OCI-M2 (cell line): Measurements from ENCODE around the gene RAET1G.
A peak's percentile ranks its signal among the peaks of the same experiment; 100 is the strongest.
"Not testable (repeated sequence)": the region's sequence is repeated elsewhere in the genome, so short reads cannot be mapped to it uniquely, and the experiment has no call there.

ENCODE experiments used
- DNase-seq: peaks from one replicate; lab custom pipeline; 2025; ENCODE audit not compliant: unreplicated experiment; lab: John Stamatoyannopoulos, UW

Gene RAET1G

DNA sequence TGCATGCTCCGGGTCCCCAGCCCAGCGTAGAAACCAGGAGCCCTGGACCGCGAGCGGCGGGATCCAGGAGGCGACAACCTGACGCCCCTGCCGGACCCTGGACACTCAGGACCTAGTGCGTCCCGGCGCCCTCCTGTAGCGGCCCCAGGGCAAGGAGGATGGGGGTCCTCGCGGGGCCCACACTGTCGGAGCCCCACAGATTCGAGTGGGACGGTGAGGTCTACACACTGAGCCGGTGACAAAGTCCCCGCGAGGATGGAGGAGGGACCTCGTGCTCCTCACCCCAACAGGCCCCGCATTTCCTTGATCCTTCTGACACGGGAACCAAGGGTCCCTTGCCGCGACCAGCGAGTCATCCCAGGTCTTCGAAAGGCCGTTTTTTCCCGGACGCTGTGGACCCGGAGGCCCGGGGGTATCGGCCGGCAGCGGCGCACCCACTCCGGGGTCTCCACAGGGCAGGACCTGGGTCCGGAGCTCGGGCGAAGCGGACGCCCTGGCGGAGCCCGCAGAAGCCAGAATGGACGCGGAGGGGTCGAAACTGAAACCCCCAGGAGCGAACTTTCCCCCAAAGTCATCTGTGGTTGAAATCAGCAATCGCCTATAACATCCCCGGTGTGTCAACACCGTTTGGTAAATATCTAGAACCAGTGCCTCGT is 31.5 kb upstream of the RAET1G start:
- DNase-seq = not testable (repeated sequence)

DNA sequence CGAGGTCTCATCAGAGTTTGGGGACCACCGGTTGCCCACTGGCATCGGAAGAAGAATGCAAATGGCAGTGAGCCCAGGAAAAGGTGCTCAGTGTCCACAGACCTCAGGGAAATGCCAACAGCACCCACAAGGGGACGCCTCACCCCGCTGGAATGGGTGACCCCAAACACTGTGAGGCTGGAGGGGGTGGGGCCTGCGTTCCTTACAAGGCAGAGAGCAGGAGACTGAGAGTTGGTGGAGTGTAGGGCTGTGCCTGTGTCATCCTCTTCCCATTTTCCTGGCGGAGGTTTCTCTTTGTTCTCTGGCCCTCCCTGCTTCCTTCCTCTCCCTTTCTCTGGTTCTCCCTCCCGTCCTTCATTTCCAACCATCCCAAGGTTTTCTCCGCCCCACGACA is 31.0 kb upstream of the RAET1G start:
- DNase-seq = not testable (repeated sequence)

DNA sequence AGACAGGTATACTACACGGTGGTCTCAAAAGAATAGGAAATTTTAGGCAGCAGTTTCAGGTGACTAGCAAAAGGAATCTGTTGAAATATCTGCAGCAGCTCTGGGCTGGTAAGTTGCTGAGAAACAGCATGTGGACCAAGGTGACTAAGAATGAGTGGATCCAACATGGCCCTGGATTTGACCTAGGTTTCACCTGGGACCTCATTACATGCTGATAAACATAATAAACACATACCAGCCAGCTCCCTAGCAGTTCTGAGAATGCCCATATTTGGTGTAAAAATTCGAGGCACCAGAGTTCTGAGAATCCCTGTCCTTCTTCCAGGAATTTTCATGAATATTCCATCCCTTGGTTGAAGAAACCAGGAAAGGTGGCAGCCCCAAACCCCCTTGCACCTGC is 30.5 kb upstream of the RAET1G start:
- not testable (repeated sequence) for DNase-seq

DNA sequence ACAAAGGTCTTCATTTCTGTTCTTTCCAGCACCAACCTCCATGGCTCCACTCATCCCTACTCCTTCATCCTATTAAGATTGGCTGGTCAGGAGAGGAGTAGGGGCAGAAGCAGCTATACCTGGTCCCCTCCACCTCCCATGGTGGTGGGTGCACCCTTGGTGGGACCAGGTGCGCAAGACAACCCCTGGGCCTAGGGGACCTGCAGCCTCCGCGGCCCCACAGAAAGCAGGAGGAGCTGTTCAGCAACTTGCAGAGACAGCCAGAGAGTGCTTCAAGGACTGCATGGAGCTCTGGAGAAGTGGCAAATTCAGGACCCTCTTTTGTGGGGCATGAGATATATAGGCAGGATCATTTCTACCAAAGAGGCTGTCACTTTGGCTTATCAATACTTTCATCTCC is 28.7 kb upstream of the RAET1G start:
- DNase-seq = no peak

DNA sequence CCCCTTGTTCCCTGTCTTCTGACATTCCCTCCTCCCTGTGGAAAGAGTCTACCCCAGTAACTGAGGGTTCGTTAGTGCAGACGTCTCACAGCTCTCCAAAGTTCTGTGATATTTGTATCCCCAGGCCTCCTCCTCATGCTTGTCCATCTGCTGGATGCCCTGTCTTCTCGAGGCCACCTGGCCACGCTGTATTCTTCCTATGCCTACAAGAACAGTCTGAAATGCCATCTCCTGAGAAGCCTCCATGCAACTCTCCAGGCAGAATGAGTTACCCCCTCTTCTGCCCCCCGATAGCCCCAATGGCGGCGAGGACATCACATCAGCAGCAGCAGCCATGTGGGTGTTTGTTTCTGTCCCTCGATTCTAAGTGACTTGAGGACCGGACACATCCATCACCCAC is 28.2 kb upstream of the RAET1G start:
- no peak for DNase-seq

DNA sequence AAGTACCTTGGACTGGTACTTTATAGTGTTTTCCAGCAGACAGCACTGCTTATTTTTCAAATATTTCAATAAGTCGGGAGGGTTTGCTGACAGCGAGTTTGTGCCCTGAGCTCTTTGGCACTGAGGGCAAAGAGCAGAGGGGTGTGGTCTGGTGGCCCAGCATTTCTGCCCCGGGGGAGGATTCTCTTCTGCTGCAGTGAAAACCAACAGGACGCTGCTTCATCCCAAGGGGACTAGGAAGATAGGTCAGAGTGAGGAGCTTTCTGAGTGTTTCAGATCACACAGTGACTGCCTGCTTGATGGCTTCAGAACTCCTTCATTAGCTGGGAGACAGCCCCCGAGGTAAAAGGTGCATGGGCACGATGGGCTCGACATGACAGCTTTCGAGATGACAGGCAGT is 27.5 kb upstream of the RAET1G start:
- no peak for DNase-seq

DNA sequence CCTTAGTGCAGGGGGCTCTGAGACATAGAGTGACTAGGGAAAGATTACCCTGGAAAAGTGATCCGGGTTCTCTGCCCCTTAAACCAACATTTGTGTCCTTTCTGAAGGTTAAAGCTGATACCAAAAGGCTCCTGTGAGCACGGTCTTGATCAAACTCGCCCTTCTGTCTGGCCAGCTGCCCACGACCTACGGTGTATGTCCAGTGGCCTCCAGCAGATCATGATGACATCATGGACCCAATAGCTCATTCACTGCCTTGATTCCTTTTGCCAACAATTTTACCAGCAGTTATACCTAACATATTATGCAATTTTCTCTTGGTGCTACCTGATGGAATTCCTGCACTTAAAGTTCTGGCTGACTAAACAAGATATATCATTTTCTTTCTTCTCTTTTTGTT is 25.7 kb upstream of the RAET1G start:
- DNase-seq = no peak

DNA sequence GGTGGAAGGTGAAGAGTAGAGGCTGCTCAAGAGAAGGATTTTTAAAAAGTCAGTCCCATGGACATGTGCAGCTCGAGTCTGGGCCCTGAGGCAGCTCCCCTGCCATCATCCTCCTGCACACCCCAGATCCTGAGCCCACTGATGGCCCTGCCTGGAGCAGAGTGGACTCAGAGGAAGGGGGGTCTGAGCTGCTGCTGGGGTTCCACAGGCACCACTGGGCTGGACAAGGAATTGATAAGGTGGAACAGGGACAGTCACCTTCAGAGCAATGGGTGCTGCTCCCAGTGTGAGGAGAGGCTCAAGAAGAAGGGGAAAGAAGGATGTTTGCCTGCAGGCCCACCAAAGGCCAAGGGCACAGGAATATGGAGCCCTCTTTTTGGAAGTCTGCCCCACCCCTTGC is 25.1 kb upstream of the RAET1G start:
- no peak for DNase-seq

DNA sequence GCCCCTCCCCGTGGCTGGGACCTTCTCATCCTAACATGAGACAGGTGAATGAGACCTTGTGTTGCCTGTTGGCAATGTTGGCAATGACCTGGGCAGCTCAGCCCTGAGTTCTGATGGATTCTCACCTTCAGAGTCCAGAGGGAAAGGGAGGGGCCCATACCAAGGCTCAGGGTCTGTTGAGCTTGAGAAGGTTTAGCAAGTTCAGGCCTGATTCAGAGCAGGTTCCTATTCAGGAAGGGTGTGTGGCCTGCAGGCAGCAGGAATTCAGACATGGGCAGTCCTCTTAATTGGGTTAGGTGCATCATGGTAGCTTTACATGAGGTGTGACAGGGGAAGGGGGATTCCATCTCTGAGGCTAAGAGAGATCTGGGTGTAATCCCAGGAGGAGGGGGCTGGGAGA is 24.6 kb upstream of the RAET1G start:
- not testable (repeated sequence) for DNase-seq

DNA sequence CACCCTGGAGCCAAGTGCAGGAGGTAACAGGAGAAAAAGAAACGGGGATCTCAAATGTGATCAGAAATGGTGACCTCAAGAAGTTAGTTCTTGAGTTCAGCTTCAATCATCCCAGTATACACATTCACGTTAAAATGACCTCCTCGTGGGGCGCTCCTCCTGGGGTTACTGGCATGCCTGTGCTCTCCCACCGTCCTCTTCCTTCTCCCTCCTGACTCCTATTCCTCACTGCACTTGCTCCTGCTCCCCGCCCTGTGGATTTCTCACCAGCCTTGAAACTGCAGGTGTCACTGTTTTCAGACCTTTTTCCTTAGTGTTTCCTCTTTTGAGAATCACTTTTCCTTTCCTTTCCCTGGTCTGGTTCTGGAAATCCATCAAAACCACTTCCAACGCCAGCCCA is 23.7 kb upstream of the RAET1G start:
- not testable (repeated sequence) for DNase-seq

DNA sequence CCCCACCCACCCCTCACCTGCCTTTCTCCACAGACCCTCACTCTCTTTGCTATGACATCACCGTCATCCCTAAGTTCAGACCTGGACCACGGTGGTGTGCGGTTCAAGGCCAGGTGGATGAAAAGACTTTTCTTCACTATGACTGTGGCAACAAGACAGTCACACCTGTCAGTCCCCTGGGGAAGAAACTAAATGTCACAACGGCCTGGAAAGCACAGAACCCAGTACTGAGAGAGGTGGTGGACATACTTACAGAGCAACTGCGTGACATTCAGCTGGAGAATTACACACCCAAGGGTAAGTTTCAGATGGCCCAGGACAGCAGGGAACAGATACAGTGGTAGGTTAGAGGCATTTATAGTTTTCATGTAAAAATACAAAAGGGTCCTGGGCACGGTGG is 22.4 kb upstream of the RAET1G start:
- not testable (repeated sequence) for DNase-seq

DNA sequence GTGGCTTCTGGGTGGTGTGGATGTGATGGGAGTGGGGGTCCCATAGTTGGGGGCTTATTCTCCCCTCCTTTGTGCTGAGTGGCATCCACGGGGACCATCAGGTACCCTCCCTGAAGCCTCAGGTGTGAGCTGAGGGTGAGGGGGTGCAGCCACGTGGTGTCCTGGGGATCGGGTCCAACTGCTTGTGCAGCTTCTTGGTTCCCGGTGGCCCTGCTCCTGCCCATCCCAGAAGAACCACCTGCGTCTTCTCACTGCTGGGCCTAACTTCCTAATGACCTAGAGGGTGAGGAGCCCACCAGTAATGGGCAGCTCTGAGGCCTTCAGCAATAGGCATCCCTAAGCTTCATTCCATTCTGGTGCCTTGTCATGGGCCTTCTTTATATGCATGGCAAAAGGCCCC is 20.4 kb upstream of the RAET1G start:
- DNase-seq = not testable (repeated sequence)

DNA sequence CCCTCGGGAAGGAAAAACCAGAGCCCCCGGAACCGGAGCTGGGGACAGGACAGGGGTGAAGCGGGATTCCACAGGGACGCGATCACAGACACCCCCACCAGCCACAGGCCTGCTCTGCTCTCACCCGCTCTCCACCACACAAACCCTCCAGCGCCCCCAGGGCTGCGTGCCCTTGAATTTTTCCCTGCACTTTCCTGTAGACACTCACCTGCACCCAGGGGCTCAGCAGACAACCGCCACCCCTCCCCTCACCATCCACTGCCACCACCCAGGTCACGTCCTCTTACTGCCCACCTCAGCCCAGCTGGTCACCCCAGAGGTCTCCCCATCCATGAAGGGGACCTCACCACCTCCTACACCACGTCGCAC is 19.5 kb upstream of the RAET1G start:
- no peak for DNase-seq

DNA sequence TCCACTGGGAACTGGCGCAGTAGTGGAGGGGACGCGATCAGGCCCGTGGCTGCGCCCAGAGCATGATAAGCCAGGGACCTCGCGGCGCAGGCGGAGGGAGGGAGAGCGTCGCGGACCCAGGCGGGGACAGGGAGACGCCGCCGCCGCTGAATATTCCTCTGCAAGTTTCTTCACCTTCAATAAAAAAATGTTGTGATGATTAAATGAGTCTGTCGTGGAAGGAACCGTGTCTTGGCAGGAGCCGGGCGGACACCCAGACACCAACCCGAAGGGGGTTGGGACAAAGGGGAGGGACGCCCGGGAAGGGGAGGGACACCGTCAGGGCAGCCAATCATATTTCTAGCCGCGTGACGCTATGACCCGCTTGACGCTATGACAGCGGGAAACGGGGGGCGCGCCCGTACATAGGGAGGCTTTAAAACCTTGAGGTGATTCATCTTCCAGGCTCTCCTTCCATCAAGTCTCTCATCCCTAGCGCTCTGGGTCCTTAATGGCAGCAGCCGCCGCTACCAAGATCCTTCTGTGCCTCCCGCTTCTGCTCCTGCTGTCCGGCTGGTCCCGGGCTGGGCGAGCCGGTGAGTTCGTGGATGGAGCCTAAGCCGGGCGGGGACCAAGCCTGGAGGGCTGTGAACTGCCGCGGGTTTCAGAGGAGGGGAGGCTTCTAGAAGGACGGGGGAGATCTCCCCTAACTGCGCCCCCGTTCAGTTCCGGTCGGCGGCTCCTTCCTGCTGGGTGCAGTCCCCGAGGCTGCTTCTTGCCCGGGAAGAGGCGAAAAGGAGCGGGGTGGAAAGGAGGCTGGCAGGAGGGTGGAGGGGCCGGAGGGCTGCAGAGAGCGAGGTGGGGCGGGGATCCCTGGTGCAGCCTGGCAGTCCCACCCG is 18.9 kb upstream of the RAET1G start, which contains the start of gene ULBP2:
TSS of gene ULBP2 (plus strand) at position 432 of the 878 bp plus-strand sequence. CDS start at position 491, 59 bp downstream.
- DNase-seq = peak; percentile 65

DNA sequence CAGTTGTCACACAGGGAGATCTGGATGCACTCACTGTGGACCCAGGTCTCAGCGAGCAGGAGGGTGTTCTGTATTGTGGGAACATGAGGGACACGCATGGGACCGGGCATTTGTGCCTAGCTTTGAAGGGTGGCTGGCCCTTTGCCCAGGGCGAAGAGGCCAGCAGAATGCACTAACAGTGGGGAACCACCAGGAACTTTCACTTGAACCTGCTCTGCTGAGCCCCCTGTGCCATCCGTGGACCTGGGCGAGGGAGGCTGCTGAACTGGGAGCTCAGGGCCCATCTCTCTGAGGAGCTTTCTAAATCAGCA is 17.7 kb upstream of the RAET1G start:
- DNase-seq = no peak

DNA sequence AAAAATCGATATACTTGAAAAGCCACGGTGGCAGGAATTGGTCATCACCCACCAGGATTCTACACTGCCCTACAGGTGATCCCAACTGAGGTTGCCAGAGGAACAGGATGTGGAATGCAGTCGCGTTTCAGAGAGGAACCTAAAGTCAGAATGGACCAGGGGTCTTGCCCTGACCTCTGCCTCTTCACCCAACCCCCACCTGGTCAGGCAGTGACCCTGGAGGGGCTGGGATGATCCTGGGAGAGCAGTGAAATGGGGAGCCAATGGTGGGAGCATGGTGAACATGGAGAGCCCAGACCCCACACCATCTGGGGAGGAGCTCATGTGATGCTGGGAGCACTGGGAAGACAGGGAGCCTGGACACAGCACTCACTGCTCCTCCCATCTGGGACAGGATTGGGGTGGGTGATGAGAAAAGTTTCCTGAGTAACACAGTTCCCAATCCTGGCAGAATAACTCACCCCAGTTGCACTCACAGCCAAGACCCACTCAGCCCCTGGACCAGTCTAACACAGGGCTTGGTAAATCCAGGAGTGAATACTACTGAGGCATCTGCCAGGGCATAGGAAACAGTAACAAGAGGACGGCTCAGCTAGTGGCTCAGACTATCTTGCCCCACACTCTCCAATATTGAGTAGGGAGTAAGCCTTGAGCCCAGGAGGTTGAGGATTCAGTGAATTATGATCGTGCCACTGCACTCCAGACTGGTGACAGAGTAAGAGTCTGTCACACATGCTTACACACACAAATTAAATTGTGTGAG is 17.2 kb upstream of the RAET1G start:
- no peak for DNase-seq

DNA sequence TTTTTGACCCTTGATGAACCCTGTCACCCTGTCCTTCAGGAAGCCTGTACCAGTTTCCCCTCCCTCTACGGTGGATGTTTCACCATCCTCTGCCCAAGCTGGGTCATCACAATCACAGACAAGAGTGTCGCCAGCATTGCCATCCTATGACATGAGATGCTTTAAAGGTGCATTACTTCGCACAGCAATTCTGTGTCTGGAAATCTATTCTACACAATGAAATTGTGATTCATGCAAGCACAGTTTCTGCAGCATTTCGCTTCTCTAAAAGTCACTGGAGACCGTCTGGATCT is 16.4 kb upstream of the RAET1G start:
- no peak for DNase-seq

DNA sequence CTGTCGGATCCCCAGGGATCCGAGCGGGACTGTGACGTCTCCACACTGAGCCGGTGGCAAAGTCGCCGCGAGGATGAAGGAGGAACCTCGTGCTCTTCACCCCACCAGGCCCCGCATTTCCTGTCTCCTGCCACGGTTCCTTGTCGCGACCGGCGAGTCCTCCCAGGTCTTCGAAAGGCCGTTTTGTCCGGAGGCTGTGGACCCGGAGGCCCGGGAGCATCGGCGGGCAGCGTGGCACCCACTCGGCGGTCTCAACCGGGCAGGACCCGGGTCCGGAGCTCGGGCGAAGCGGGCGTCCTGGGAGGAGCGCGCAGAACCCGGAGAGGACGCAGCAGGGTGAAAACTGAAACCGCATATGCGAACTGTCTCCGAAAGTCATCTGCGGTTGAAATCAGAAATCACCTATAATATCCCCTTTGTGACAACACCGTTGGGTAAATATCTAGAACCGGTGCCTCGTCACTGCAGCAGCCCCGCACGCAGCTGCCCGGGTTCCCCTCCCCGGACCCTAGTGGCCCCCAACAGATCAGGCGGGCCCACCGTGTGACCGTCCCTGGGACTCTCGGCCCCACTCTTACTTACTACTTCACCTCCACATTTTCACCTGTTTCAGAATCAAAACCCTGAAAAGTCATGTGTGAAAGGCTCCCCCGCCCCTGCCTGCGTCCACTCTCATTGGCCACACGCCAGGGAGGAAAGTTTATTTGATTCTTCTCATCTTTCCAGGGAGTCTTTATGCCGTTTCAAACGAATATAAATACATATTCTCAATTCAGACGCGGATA is 15.8 kb upstream of the RAET1G start:
- no peak for DNase-seq

DNA sequence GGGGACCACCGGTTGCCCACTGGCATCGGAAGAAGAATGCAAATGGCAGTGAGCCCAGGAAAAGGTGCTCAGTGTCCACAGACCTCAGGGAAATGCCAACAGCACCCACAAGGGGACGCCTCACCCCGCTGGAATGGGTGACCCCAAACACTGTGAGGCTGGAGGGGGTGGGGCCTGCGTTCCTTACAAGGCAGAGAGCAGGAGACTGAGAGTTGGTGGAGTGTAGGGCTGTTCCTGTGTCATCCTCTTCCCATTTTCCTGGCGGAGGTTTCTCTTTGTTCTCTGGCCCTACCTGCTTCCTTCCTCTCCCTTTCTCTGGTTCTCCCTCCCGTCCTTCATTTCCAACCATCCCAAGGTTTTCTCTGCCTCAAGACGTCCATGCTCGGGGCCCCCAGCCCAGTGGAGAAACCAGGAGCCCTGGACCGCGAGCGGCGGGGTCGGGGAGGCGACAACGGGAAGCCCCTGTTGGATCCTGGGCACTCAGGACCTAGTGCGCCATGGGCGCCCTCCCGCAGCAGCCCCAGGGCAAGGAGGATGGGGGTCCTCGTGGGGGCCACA is 15.2 kb upstream of the RAET1G start:
- DNase-seq = not testable (repeated sequence)

DNA sequence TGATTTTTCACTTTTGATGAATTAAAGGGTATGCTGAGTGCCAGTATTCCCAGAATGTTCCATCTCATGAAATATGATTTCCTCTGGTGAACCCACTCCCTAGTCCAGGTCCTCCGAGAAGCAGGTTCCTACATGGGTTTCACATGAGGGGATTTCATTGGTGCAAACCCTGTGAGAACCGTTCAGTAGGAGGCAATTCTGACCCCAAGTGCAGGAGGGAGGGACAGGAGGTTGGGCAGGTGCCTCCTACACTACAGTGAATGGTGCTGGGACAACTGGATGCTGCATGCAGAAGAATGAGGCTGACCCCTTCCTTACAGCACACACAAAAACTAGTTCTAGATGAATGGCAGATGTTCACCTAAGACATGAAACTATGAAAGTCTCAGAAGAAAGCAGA is 13.8 kb upstream of the RAET1G start:
- no peak for DNase-seq

DNA sequence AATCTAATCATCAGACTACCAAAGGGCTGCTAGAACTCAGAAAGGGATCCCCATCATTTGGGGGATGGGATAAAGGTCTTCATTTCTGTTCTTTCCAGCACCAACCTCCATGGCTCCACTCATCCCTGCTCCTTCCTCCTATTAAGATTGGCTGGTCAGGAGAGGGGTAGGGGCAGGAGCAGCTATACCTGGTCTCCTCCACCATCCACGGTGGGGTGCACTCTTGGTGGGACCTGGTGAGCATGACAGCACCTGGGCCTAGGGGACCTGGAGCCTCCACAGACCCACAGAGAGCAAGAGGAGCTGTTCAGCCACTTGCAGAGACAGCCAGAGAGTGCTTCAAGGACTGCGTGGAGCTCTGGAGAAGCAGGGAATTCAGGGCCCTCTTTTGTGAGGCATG is 12.7 kb upstream of the RAET1G start:
- DNase-seq = no peak
